ENCODE measurements around the gene RSBN1.

DNA sequence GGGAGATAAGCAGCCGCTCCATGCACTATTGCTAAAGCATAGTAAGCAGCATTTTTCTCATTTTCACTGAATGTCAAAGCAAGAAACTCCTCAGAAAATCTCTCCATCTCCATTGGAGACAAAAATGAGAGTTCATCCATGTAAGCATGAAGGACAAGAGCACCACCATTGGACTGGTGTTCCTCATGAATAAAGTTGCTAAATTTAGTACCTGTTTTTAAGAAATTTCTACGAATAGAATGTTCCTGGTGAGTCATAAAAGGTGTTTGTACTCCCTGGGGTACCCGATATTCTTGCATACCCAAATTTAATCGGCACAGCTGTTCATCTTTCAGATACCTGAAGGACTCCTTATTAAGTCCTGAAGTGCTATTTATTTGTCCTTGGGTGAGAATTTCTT, 14.8 kb downstream of the RSBN1 start:
- TF ChIP-seq POLR2A (IDR thresholded peaks at IDR 0.05): no peak
- TF ChIP-seq, protein P1, sequence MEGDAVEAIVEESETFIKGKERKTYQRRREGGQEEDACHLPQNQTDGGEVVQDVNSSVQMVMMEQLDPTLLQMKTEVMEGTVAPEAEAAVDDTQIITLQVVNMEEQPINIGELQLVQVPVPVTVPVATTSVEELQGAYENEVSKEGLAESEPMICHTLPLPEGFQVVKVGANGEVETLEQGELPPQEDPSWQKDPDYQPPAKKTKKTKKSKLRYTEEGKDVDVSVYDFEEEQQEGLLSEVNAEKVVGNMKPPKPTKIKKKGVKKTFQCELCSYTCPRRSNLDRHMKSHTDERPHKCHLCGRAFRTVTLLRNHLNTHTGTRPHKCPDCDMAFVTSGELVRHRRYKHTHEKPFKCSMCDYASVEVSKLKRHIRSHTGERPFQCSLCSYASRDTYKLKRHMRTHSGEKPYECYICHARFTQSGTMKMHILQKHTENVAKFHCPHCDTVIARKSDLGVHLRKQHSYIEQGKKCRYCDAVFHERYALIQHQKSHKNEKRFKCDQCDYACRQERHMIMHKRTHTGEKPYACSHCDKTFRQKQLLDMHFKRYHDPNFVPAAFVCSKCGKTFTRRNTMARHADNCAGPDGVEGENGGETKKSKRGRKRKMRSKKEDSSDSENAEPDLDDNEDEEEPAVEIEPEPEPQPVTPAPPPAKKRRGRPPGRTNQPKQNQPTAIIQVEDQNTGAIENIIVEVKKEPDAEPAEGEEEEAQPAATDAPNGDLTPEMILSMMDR (IDR thresholded peaks at IDR 0.05): no peak
